Vagina (tissue), 2 donors: ENCODE results near the gene DMAC2L.

Experiments used
- CTCF ChIP-seq, 3 experiments: fragments of 450-650 bp in 2 of 3; fragments of 200-600 bp in 1 of 3; sonication (generic) in 1 of 3; IDR thresholded peaks; one replicate each; pipeline ENCODE4 v1.5.1; 2017 to 2019; ENCODE audit warnings: antibody characterized with exemption in 3 of 3, mild to moderate bottlenecking in 2 of 3, moderate library complexity in 2 of 3
- POLR2A ChIP-seq, 2 donors: fragments of 450-650 bp; IDR thresholded peaks; one replicate each; pipeline ENCODE4 v1.6.1; 2017; ENCODE audit warnings: antibody characterized with exemption in 2 of 2, mild to moderate bottlenecking in 2 of 2, moderate library complexity in 2 of 2

- TF ChIP-seq POLR2A (IDR thresholded peaks at IDR 0.05) (no peak), CTCF (IDR thresholded peaks at IDR 0.05) (no peak)
These were observed 32.9 kb downstream of the DMAC2L start for GRCh38 chr14:50344876-50345563.
